ENCODE measurements around the gene MICAL2.

- TF ChIP-seq CTCF (IDR thresholded peaks at IDR 0.05; ENCODE audit: low read depth, low read length) (no peak), EZH2phosphoT487 (IDR thresholded peaks at IDR 0.05; ENCODE audit: low read depth) (no peak)
Observed at GRCh38 chr11:12094872-12095800, 15.3 kb upstream of the MICAL2 start.
